AML-193 (cell line): ENCODE results near the gene PTPRJ.

ENCODE experiments used
- DNase-seq, 2 experiments: peaks; one replicate each; lab custom pipeline; 2025; lab: John Stamatoyannopoulos, UW

Gene PTPRJ

GRCh38 chr11:48063424-48063978, 83.1 kb downstream of the PTPRJ start:
- DNase-seq, result no peak

- no peak for DNase-seq
Observed at GRCh38 chr11:48064306-48064705, 83.9 kb downstream of the PTPRJ start.

GRCh38 chr11:48066881-48067800, 86.8 kb downstream of the PTPRJ start:
- peak; percentile 8 to 27 for DNase-seq

GRCh38 chr11:48073031-48073861, 92.9 kb downstream of the PTPRJ start:
- DNase-seq, result no peak

- no peak for DNase-seq
Observed at GRCh38 chr11:48074425-48075181, 94.2 kb downstream of the PTPRJ start.

- no peak for DNase-seq
Observed at GRCh38 chr11:48075637-48076036, 95.3 kb downstream of the PTPRJ start.

GRCh38 chr11:48077251-48077650, 96.9 kb downstream of the PTPRJ start:
- DNase-seq, result no peak

- no peak for DNase-seq
Observed at GRCh38 chr11:48078689-48079088, 98.3 kb downstream of the PTPRJ start.

- no peak for DNase-seq
Observed at GRCh38 chr11:48079596-48079995, 99.2 kb downstream of the PTPRJ start.

GRCh38 chr11:48080301-48080861, 100.0 kb downstream of the PTPRJ start:
- DNase-seq, result no peak

GRCh38 chr11:48081151-48082010, 101.0 kb downstream of the PTPRJ start:
- DNase-seq, result peak in 1 of 2 experiments; percentile 4

GRCh38 chr11:48082771-48083170, 102.4 kb downstream of the PTPRJ start:
- no peak for DNase-seq

GRCh38 chr11:48083421-48083820, 103.1 kb downstream of the PTPRJ start:
- peak; percentile 39 to 54 for DNase-seq

GRCh38 chr11:48085688-48086087, 105.3 kb downstream of the PTPRJ start:
- DNase-seq, result no peak

GRCh38 chr11:48087422-48087821, 107.1 kb downstream of the PTPRJ start:
- no peak for DNase-seq

GRCh38 chr11:48087974-48088681, 107.8 kb downstream of the PTPRJ start:
- peak in 1 of 2 experiments; percentile 15 for DNase-seq

GRCh38 chr11:48088682-48089050, 108.3 kb downstream of the PTPRJ start:
- DNase-seq, result no peak

GRCh38 chr11:48090174-48090573, 109.8 kb downstream of the PTPRJ start:
- DNase-seq, result no peak

GRCh38 chr11:48091426-48092102, 111.2 kb downstream of the PTPRJ start:
- DNase-seq, result no peak
